K562 (cell line): Measurements from ENCODE around the gene TBX1. TPM values are rescaled to one million over a fixed set of nuclear protein-coding genes. Genes with fewer than 3 reads are reported as not detected.

Source experiments
- ARID3B ChIP-seq: fragments of 250-450 bp; sonication (Bioruptor Pico); IDR thresholded peaks from 2 replicates; pipeline ENCODE4 v1.4.0; 2020; ENCODE audit warnings: borderline replicate concordance
- ETV6 ChIP-seq, 3 experiments: fragments of 150-350 bp in 1 of 3; sonication (generic) in 1 of 3; formaldehyde crosslinking in 1 of 3; IDR thresholded peaks; 2 replicates each; pipeline versions ENCODE4 v1.6.1 to v1.8.0; 2014 to 2022; ENCODE audit warnings: borderline replicate concordance in 2 of 3, low read depth in 2 of 3, antibody characterized with exemption in 1 of 3, low read length in 1 of 3, mild to moderate bottlenecking in 1 of 3, missing genetic modification reagents in 1 of 3
- GMEB1 ChIP-seq: fragments of 250-450 bp; sonication (Bioruptor Pico); IDR thresholded peaks from 2 replicates; pipeline ENCODE4 v1.4.0; 2020; ENCODE audit warnings: mild to moderate bottlenecking
- POLR2G ChIP-seq: fragments of 200-400 bp; formaldehyde crosslinking; IDR thresholded peaks from 2 replicates; pipeline ENCODE4 v1.6.1; 2017; ENCODE audit warnings: low read depth, mild to moderate bottlenecking, antibody characterized with exemption, low read length, moderate library complexity
- VEZF1 ChIP-seq: fragments of 200-800 bp; sonication (Bioruptor generic); IDR thresholded peaks from 2 replicates; pipeline ENCODE4 v1.6.1; 2017; ENCODE audit warnings: missing genetic modification characterization, missing compliant biosample characterization
- ZEB2 ChIP-seq: fragments of 450-650 bp; IDR thresholded peaks from 2 replicates; pipeline ENCODE4 v1.6.1; 2016
- ZMIZ1 ChIP-seq, 2 experiments: fragments of 150-350 bp in 1 of 2; IDR thresholded peaks; 2 replicates each; pipeline ENCODE4 v1.6.1; 2012 to 2016; ENCODE audit warnings: low read depth in 2 of 2, low read length in 2 of 2, mild to moderate bottlenecking in 1 of 2, moderate library complexity in 1 of 2
- ZNF512 ChIP-seq: IDR thresholded peaks from 2 replicates; pipeline ENCODE4 v1.6.1; 2016; ENCODE audit warnings: missing genetic modification characterization, missing compliant biosample characterization
- polyA plus RNA-seq, 8 experiments: library from polyadenylated mRNA; depleted of rRNA in 4 of 8; stranded (reverse) in 5 of 8; unstranded in 3 of 8; fragments of >200 nt; fragmentation: Nextera tagmentation in 2 of 8; fragmentation: Illumina TruSeq in 1 of 8; extraction: Ambion mirVana in 2 of 8; extraction: Trizol in 1 of 8; gene quantifications; 2 replicates each; pipeline versions ENCODE4 v1.2.1 to v1.2.3, GENCODE V29; 2011 to 2014; ENCODE audit warnings: inconsistent platforms in 1 of 8, missing spikeins in 1 of 8
- total RNA-seq, 7 experiments: library from RNA; depleted of rRNA in 6 of 7; stranded (reverse); fragments of >200 nt in 6 of 7; fragmentation: Illumina TruSeq in 2 of 7; extraction: Trizol in 2 of 7; gene quantifications; 2 replicates each; pipeline versions ENCODE4 v1.2.1 to v1.2.3, GENCODE V29; 2011 to 2021; ENCODE audit warnings: low replicate concordance in 1 of 7

Gene TBX1
- total and polyA plus RNA-seq, 9 of the 15 experiments (the other 6 are each of a cell fraction or from before 2014, with no cell fraction given) = 0.07 to 35.0 (median 3.9) TPM

GRCh38 chr22:19756288-19757128 is 4.1 kb upstream of the TBX1 start (continued):
- TF ChIP-seq VEZF1 (CRISPR knock-in tag) (peak; percentile 91), GMEB1 (CRISPR knock-in tag) (no peak), ETV6 (IDR thresholded peaks at IDR 0.05; ENCODE audit: borderline replicate concordance in 1 of 2, low read depth in 2 of 2, low read length in 1 of 2) (peak in 1 of 2 experiments; percentile 46; a peak in 1 of 4 replicates), ETV6 (CRISPR knock-in tag; IDR thresholded peaks at IDR 0.05; ENCODE audit: borderline replicate concordance) (no peak), ZMIZ1 (IDR thresholded peaks at IDR 0.05; ENCODE audit: low read depth in 2 of 2, low read length in 2 of 2) (peak; percentile 44 to 55; a peak in 2 of 4 replicates), ARID3B (CRISPR knock-in tag) (0 out of 2 replicates have a peak, but pooled peaks have one; percentile 58), POLR2G (peak; percentile 74), ZNF512 (tag) (no peak), ZEB2 (peak; percentile 91)
